Activated CD4-positive, alpha-beta T cell treated with anti-CD3 and anti-CD28 coated beads, Interleukin-10, Interleukin-2, amounts not matched to agents 100 ng/mL and 50 ng/mL, durations not matched to agents 16 hours and 8 hours (primary cell): Measurements from ENCODE around the gene NKG7.

Source experiments
- DNase-seq: peaks from one replicate; pipeline ENCODE4 v3.0.0-alpha.2; 2020

Gene NKG7

DNA sequence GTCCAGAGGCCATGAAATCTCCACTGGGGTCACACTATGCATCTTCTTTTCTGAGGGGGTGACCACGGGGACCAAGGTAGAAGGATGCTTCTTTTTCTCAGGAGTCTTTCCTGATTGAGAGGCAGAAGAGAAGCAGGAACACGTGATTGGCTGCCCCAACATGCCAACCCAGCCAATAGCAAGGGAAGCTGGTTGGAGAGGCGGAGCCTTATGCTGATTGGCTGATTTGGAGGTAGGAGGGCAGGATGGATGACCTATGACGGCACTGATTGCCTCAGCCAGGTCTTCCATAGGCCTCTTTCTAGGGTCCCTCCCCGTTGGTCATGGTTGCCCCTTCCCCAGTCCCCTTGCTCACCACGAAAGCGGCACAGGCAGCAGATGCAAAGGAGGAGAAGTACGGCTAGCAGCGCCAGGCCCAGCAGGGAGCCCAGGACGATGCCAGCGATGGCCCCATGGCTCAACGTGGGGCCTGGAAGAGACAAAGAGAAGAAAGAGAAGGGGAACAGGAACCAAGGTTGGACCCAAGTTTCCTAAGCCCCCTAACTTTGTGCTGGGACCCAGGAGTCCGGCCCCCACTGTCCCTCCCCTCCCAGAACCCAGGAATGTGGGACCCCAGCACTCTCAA is 38.5 kb downstream of the NKG7 start:
- no peak for DNase-seq

DNA sequence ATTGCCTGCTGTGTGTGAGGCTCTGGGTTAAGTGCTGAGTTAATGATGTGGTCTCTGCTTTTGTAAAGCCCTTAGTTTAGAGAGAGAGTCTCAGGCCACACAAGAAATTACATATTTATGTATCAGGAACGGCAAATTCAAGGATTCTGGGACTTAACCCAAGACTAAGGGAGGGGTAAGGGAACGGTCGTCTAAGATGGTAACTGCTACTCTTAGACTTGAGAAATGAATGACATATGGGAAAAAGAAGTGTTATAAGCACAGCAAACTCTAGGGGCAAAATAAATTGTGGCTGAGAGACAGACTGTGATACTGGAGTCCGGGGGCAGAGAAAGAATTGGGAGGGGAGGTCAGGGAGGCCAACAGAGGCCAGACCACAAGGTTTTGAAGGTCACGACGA is 40.7 kb downstream of the NKG7 start:
- no peak for DNase-seq

- DNase-seq, result no peak
Measured at GRCh38 chr19:51331193-51331592, 41.3 kb downstream of the NKG7 start.

GRCh38 chr19:51330366-51330765 is 42.1 kb downstream of the NKG7 start:
- no peak for DNase-seq

DNA sequence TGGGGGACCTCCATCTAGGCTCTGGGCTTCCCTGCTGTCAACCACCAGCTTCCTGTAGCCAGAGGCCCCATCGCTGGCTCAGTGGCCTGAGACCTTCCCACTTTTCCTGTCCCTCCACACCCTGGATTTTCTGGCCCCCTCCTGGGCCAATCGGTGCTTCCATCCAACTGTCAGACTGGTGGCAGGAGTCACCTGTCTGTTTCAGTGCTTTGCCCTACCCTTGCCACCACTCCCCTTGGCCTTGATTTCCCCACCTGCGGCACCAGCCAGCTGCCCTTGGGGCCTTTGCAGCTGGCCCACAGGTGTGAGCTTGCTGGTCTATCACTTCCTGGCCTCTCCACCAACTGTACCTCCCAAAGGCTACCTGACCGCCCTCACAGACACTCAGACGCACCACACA is 43.0 kb downstream of the NKG7 start:
- DNase-seq, result no peak

GRCh38 chr19:51327066-51328001 is 45.1 kb downstream of the NKG7 start:
- DNase-seq, result peak; percentile 76

DNA sequence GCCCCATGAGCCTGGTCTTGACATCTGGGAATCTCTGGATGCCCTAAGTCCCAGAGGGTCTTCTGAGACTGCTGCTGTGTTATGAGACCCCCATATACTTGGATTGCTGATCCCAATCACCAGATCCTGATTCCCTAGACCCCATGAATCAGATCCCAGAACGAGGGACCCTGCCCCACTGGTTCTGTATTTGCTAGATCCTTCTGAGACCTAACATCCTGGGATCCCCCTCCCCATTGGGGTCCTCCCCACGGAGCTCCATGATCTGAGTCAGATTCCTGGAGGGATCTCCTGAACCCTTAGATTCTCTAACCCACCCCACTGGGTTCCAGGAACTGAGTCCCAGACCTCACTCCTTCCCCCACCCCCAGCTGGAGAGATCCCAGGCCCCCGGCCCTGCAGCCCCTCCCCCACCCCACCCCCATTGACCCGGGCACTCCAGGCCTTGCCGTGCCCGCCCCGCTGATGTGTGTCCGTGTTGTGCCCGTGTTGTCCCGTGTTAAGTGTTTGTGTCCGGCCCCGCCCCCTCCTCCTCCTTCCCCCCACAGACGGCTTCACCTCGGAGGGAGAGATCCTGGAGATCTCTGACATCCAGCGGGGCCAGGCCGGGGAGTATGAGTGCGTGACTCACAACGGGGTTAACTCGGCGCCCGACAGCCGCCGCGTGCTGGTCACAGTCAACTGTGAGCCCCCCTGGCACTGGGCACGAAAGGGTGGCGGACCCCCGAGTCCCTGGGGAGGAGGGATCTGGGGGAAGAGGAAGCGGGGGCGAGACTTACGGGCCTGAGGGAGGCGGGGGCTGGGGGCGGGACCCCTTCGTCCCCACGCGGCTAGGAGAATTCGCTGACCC is 46.0 kb downstream of the NKG7 start:
- DNase-seq, result no peak

DNA sequence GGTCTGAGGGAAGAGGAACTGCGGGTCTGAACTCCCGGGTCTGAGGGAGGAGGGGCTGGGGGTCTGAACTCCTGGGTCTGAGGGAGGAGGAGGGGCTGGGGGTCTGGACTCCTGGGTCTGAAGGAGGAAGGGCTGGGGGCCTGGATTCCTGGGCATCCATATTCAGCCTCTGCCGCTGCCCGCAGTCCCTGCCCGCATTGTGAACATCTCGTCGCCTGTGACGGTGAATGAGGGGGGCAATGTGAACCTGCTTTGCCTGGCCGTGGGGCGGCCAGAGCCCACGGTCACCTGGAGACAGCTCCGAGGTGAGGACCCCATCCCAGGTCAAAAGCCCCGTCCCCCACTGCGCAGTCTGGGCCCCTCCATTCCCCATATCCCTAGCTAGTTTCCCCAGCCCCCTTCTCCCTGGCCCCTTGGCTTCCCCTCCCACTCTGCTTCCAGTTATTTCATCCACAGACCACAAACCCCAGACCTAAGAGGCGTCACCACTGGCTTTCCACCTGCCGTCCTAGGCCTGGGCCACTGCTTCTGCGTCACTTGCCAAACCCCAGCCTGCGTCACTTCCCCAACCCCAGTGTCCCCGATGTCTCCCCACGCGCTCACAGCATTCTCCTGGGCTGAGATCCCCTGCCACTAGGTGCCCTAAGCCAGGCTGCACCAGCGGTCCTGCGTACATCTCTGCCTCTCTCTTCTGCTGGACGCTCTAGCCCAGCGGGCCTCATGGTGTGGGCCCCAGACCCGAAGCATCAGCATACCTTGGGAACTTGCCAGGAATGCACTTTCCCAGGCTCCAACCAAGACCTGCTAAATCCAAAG is 47.1 kb downstream of the NKG7 start:
- DNase-seq, result no peak

- no peak for DNase-seq
Measured at GRCh38 chr19:51324167-51324481, 48.3 kb downstream of the NKG7 start.

DNA sequence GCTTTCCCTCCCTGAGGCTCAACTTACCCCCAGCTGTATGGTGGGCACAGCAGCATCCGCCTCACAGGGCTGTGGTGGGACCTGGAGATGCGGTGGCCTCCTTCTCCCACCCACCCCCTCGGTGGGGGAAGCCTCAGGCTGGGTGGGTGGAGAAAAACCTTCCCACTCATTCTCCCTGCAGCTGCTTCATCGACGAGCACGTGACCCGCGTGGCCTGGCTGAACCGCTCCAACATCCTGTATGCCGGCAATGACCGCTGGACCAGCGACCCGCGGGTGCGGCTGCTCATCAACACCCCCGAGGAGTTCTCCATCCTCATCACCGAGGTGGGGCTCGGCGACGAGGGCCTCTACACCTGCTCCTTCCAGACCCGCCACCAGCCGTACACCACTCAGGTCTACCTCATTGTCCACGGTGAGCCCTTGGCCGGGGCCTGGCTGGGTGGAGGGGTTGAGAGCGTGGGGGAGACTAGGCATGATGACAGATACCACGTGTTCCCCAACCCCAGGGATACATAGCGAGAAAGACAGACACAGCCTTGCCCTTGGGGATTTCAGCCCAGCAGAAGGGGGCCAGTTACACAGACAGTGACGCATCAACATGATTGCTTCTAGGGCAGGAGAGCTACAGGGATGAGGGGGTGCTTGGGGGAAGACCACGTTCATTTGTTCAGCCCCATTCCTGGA is 48.8 kb downstream of the NKG7 start:
- DNase-seq, result no peak

- DNase-seq, result no peak
Measured at GRCh38 chr19:51321799-51322198, 50.7 kb downstream of the NKG7 start.
